Erythroblast (primary cell): ENCODE measurements around the gene HCST.

Experiments used
- GATA1 ChIP-seq: IDR thresholded peaks from 2 replicates; pipeline ENCODE4 v1.6.1; 2011; ENCODE audit warnings: low read depth, mild to moderate bottlenecking, control low read depth, low read length, moderate library complexity
- POLR2A ChIP-seq: IDR thresholded peaks from 2 replicates; pipeline ENCODE4 v1.6.1; 2011; ENCODE audit warnings: mild to moderate bottlenecking, low read length

DNA sequence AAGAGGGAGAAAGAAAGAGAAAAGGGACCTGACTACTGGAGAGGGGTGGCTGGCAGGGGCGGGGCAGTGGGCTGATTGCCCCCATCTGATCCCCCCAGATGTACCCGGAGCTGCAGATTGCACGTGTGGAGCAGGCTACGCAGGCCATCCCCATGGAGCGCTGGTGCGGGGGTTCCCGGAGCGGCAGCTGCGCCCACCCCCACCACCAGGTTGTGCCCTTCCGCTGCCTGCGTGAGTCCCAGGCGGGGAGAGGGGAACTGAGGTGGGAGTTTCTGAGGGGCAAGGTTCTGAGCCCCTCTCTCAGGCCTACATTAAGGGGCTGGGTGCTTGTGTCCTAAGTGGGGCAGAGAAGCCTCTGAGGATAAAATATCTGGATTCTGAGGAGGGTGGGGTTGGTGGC is 31.5 kb upstream of the HCST start:
- TF ChIP-seq POLR2A (no peak), GATA1 (no peak)
